Measurements from ENCODE around the gene ZFP36. TPM values are rescaled to one million over a fixed set of nuclear protein-coding genes. Genes with fewer than 3 reads are reported as not detected.
A peak's percentile ranks its signal among the peaks of the same experiment; 100 is the strongest.

ZFP36 gene
- polyA plus RNA-seq, 1 donor, result 31.9 TPM

GRCh38 chr19:39382991-39383828 lies 23.4 kb upstream of the ZFP36 start:
- no peak for DNase-seq

GRCh38 chr19:39384839-39385568 lies 21.6 kb upstream of the ZFP36 start:
- DNase-seq, result no peak

GRCh38 chr19:39385629-39386411 lies 20.8 kb upstream of the ZFP36 start:
- DNase-seq, result no peak

- no peak for DNase-seq
These were observed 20.1 kb upstream of the ZFP36 start for GRCh38 chr19:39386557-39386956.

- no peak for DNase-seq
These were observed 18.0 kb upstream of the ZFP36 start for GRCh38 chr19:39388657-39389056.

GRCh38 chr19:39389631-39390414 lies 16.8 kb upstream of the ZFP36 start:
- DNase-seq, result no peak

GRCh38 chr19:39390451-39390750 lies 16.2 kb upstream of the ZFP36 start:
- DNase-seq, result no peak

- peak; percentile 100 for DNase-seq
These were observed 15.8 kb upstream of the ZFP36 start, which contains the start of the genes MED29 and PAF1 for GRCh38 chr19:39390751-39391437. Gene MED29 (plus strand): TSS chr19:39391378. CDS start chr19:39391423, 45 bp downstream. Gene PAF1 (minus strand): TSS chr19:39391106. CDS start chr19:39390864, 242 bp downstream.

GRCh38 chr19:39397360-39398296 lies 9.0 kb upstream of the ZFP36 start:
- no peak for DNase-seq

GRCh38 chr19:39398297-39398864 lies 8.3 kb upstream of the ZFP36 start:
- no peak for DNase-seq

- DNase-seq, result no peak
These were observed 7.0 kb upstream of the ZFP36 start for GRCh38 chr19:39399668-39400050.

GRCh38 chr19:39400061-39400460 lies 6.6 kb upstream of the ZFP36 start:
- DNase-seq, result no peak

- DNase-seq, result no peak
These were observed 5.5 kb upstream of the ZFP36 start for GRCh38 chr19:39401070-39401548.

GRCh38 chr19:39401549-39402345 lies 4.9 kb upstream of the ZFP36 start:
- no peak for DNase-seq

GRCh38 chr19:39402346-39403300 lies 4.0 kb upstream of the ZFP36 start:
- peak; percentile 93 for DNase-seq

GRCh38 chr19:39403331-39404312 lies 3.0 kb upstream of the ZFP36 start:
- DNase-seq, result peak; percentile 92

Data from left kidney (tissue), 2 donors.